Activated T-helper 1 cell treated with anti-CD3 and anti-CD28 coated beads, Interleukin-12 subunit alpha, Interleukin-12 subunit beta, Interleukin-2, Interleukin-4 antibody, amounts not matched to agents 30 ng/mL and 10 ng/mL and 1 ng/mL, durations not matched to agents 14 hours and 24 hours and 36 hours (primary cell): ENCODE measurements around the gene ARF3. TPM values are rescaled to one million over a fixed set of nuclear protein-coding genes. Genes with fewer than 3 reads are reported as not detected.

ENCODE experiments used
- DNase-seq: peaks from one replicate; pipeline ENCODE4 v3.0.0; 2021; ENCODE audit warnings: low spot score
- H3K27ac Mint-ChIP-seq: one replicate; pipeline ENCODE4 v1.8.0; 2021; ENCODE audit warnings: mild to moderate bottlenecking, mixed read lengths
- H3K27me3 Mint-ChIP-seq: one replicate; pipeline ENCODE4 v1.8.0; 2022; ENCODE audit warnings: mild to moderate bottlenecking, moderate library complexity, mixed read lengths; ENCODE audit not compliant: insufficient read depth
- H3K36me3 Mint-ChIP-seq: one replicate; pipeline ENCODE4 v1.8.0; 2021; ENCODE audit warnings: low read depth, mixed read lengths
- H3K4me1 Mint-ChIP-seq: one replicate; pipeline ENCODE4 v1.8.0; 2021; ENCODE audit warnings: low read depth, mixed read lengths
- H3K4me3 Mint-ChIP-seq: one replicate; pipeline ENCODE4 v1.8.0; 2021; ENCODE audit warnings: mild to moderate bottlenecking, moderate library complexity, mixed read lengths
- H3K9me3 Mint-ChIP-seq: one replicate; pipeline ENCODE4 v1.8.0; 2021; ENCODE audit warnings: mixed read lengths
- intact Hi-C: fragments of 100-400 bp; cut with micrococcal nuclease; formaldehyde crosslinking; loops from one replicate; pipeline ENCODE4 v1.15.1; 2024
- total RNA-seq: library from RNA; stranded (reverse); gene quantifications from 2 replicates; pipeline ENCODE4 v1.2.3, GENCODE V29; 2022

Gene ARF3
- total RNA-seq, 1 donor from 2014 or later = 116 TPM

- Mint-ChIP-seq H3K9me3 (no peaks in the 10 kb centered on the region), H3K4me1 (peaks cover 58% of the 10 kb centered on the region), H3K36me3 (no peaks in the 10 kb centered on the region), H3K4me3 (peak overlapping the region; percentile 72), H3K27me3 (peaks cover 80% of the 10 kb centered on the region), H3K27ac (peak overlapping the region; percentile 63)
- DNase-seq = no peak
- intact Hi-C loops = loop anchor here (5.0 kb wide), 2 partner anchors 77 to 977 kb away; partner anchors contain the start of gene COL2A1
Measured at GRCh38 chr12:48978741-48979601, 21.7 kb upstream of the ARF3 start.

DNA sequence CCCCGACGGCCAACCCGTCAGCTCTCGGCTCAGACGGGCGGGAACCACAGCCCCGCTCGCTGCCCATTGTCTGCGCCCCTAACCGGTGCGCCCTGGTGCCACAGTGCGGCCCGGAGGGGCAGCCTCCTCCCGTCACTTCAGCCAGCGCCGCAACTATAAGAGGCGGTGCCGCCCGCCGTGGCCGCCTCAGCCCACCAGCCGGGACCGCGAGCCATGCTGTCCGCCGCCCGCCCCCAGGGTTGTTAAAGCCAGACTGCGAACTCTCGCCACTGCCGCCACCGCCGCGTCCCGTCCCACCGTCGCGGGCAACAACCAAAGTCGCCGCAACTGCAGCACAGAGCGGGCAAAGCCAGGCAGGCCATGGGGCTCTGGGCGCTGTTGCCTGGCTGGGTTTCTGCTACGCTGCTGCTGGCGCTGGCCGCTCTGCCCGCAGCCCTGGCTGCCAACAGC is 21.0 kb upstream of the ARF3 start, which contains the start of gene WNT1:
TSS of gene WNT1 (plus strand) at position 32 of the 450 bp plus-strand sequence. CDS start at position 361, 329 bp downstream.
- Mint-ChIP-seq H3K27ac (peak within 1 kb of the TSS; percentile 73), H3K9me3 (no peaks in the 10 kb centered on the region), H3K4me1 (peaks cover 58% of the 10 kb centered on the region), H3K4me3 (peak within 1 kb of the TSS; percentile 72), H3K27me3 (peaks cover 80% of the 10 kb centered on the region), H3K36me3 (no peaks in the 10 kb centered on the region)
- intact Hi-C loops = loop anchor here (5.0 kb wide), 2 partner anchors 76 to 976 kb away; partner anchors contain the start of gene COL2A1
- DNase-seq = no peak

DNA sequence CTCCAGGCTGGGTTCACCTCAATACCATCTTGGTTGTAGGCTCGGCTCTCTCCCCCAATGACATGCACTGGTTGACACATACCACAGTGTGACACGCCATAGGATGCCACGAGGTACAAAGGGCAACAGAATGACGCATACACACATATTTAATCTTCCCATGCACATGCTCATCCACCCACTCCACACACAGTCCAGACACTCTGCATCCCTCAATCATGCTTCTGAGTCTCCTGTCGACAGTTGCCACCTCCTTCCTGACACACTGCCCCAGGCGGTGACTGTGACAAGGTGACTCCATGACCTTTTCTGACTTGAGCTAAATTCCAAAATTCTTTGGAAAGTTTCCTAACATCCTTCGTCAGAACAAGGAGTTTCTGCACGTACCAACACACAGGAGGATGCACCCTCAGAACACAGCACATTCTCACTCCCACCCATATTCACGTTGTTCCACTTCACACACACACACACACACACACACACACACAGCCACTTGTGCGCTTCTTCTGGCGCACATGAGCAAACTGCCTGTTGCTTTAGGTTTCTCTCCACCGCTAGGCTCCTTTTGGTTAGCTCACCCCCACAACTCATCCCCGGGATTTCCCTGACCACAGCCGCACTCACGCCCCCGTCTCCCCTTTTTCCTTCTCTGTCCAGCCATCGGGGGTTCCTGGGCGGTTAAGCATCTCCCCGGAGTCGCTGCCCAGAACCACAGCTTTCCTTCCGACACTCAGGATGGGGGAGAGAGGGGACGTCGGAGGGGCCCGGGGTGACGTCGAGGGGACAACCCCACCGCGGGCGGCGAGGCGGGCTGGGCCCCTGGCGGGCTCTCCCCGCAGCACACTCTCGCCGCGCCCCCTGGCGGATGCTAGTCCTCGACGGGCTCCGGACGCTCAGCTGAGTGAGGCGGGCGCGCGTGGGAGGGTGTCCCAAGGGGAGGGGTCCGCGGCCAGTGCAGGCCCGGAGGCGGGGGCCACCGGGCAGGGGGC is 20.3 kb upstream of the ARF3 start:
- peak; percentile 72 for DNase-seq
- Mint-ChIP-seq H3K27ac (peak overlapping the region; percentile 73), H3K4me3 (peak overlapping the region; percentile 55), H3K27me3 (peaks cover 80% of the 10 kb centered on the region), H3K4me1 (peaks cover 62% of the 10 kb centered on the region), H3K36me3 (no peaks in the 10 kb centered on the region), H3K9me3 (no peaks in the 10 kb centered on the region)
- intact Hi-C loops = loop anchor here (1.0 to 5.0 kb wide), 3 partner anchors 20 to 975 kb away; partner anchors contain the start of genes ARF3 and COL2A1

GRCh38 chr12:48973941-48974673 is 16.8 kb upstream of the ARF3 start:
- Mint-ChIP-seq H3K27me3 (peaks cover 73% of the 10 kb centered on the region), H3K4me3 (no peak overlapping the region), H3K4me1 (peaks cover 58% of the 10 kb centered on the region), H3K27ac (no peak overlapping the region), H3K36me3 (no peaks in the 10 kb centered on the region), H3K9me3 (no peaks in the 10 kb centered on the region)
- intact Hi-C loops = loop anchor here (2.0 kb wide), 1 partner anchor 15 kb away; no protein-coding TSS in a partner anchor
- DNase-seq = no peak

- DNase-seq = no peak
- H3K4me3 Mint-ChIP-seq = no peak overlapping the region
- intact Hi-C loops = no loop called here
- no peak overlapping the region for H3K27ac Mint-ChIP-seq
- peaks cover 55% of the 10 kb centered on the region for H3K4me1 Mint-ChIP-seq
- no peaks in the 10 kb centered on the region for H3K36me3 Mint-ChIP-seq
- H3K9me3 Mint-ChIP-seq = no peaks in the 10 kb centered on the region
- peaks cover 73% of the 10 kb centered on the region for H3K27me3 Mint-ChIP-seq
Measured at GRCh38 chr12:48973531-48973930, 16.2 kb upstream of the ARF3 start.

GRCh38 chr12:48972952-48973483 is 15.7 kb upstream of the ARF3 start:
- H3K9me3 Mint-ChIP-seq = no peaks in the 10 kb centered on the region
- H3K4me1 Mint-ChIP-seq = peaks cover 55% of the 10 kb centered on the region
- H3K27me3 Mint-ChIP-seq = peaks cover 78% of the 10 kb centered on the region
- no peak overlapping the region for H3K27ac Mint-ChIP-seq
- H3K36me3 Mint-ChIP-seq = no peaks in the 10 kb centered on the region
- DNase-seq = no peak
- H3K4me3 Mint-ChIP-seq = no peak overlapping the region
- intact Hi-C loops = loop anchor here (1.0 kb wide), 1 partner anchor 7 kb away; no protein-coding TSS in a partner anchor

- Mint-ChIP-seq H3K4me3 (peak overlapping the region; percentile 69), H3K27me3 (peaks cover 79% of the 10 kb centered on the region), H3K36me3 (no peaks in the 10 kb centered on the region), H3K9me3 (no peaks in the 10 kb centered on the region), H3K4me1 (peaks cover 49% of the 10 kb centered on the region), H3K27ac (peak overlapping the region; percentile 31)
- intact Hi-C loops = loop anchor here (1.0 kb wide), 1 partner anchor 8 kb away; no protein-coding TSS in a partner anchor
- DNase-seq = no peak
Measured at GRCh38 chr12:48972213-48972951, 15.1 kb upstream of the ARF3 start.

DNA sequence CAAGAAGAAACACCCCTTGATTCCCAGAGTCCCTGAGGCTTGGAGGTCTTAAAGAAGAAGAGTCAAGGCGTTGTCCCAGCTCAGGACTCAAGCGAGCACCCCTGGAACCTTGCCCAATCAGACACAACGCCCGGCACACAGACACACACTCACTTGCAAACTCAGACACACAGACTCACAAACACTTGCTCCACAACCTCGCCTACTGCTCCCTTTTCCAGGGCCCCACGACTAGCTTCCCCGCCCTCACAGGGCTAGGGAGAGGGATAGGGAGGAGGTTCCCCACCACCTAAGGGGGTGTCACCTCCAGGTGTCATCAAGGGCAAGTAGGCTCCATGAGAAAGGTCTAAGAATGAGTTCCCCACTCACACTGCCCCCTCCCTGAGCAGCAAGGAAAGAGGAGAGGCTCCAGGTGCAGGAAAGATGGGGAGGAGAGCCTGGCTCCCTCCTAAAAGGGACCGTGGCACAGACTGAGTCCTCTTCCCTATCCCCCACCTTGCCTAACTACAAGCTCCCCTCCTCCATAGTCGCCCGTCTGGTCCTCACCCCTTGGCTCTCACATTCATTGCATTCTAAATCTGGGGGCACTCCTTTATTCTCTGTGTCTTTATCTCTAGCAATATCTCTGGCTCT is 13.5 kb upstream of the ARF3 start:
- DNase-seq = no peak
- Mint-ChIP-seq H3K4me1 (peaks cover 41% of the 10 kb centered on the region), H3K27ac (no peak overlapping the region), H3K36me3 (no peaks in the 10 kb centered on the region), H3K27me3 (peaks cover 70% of the 10 kb centered on the region), H3K9me3 (no peaks in the 10 kb centered on the region), H3K4me3 (peak overlapping the region; percentile 31)
- intact Hi-C loops = no loop called here

- Mint-ChIP-seq H3K4me1 (peaks cover 41% of the 10 kb centered on the region), H3K9me3 (no peaks in the 10 kb centered on the region), H3K4me3 (no peak overlapping the region), H3K36me3 (no peaks in the 10 kb centered on the region), H3K27me3 (peaks cover 71% of the 10 kb centered on the region), H3K27ac (no peak overlapping the region)
- DNase-seq = no peak
- intact Hi-C loops = no loop called here
Measured at GRCh38 chr12:48969833-48970701, 12.8 kb upstream of the ARF3 start.

GRCh38 chr12:48969160-48969771 is 12.0 kb upstream of the ARF3 start:
- Mint-ChIP-seq H3K4me1 (peaks cover 38% of the 10 kb centered on the region), H3K9me3 (no peaks in the 10 kb centered on the region), H3K27me3 (peaks cover 67% of the 10 kb centered on the region), H3K36me3 (no peaks in the 10 kb centered on the region), H3K4me3 (no peak overlapping the region), H3K27ac (peak overlapping the region; percentile 7)
- no peak for DNase-seq
- intact Hi-C loops = no loop called here
